ENCODE results near the gene KIF21A. TPM values are rescaled to one million over a fixed set of nuclear protein-coding genes. Genes with fewer than 3 reads are reported as not detected.
A peak's percentile ranks its signal among the peaks of the same experiment; 100 is the strongest.

Gene KIF21A
- total and polyA plus RNA-seq, 4 donors, result 5.2 to 36.5 (median 13.3) TPM

DNA sequence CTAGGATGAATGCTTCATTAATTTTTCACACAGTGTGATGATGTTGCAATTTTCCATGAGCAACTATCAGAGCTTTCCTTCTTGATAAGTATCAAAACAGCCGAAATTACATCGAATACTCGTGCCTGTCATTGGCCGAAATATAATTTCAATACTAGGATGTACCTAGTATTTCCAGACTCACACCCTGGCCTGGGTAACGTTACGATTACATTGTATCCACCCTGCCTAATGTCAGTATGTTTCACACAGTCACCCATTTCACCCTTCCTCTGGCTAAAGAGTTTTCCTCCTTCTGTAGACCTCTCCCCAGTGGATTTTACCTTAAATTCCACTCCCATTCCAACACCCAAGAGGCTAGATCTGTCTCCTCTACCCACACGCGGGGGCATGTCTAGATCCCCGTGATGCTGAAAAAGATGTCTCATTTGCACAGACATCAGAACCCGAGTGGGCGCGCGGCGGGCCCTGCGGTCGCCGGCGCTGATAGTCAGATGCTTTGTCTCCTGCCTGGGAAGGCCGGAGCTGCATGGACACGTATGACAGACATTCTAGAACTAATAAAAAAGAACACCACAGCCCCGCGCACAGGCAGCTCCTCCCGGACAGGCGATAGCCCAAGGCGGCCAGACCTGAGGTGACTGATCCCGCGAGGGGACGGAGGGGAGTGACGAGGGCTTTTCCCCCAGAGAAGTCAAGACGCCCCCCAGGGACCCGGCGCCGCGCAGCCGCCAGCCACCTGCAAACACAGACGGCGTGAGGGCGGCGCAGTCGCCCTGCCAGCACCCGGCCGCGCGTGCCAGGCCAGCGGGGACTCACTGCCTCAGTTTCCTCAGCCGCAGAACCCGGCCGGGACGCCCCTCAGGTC is 723 bp downstream of the KIF21A start:
- peak; percentile 0 for ATAC-seq (ENCODE audit: insufficient read depth, low FRiP score)

DNA sequence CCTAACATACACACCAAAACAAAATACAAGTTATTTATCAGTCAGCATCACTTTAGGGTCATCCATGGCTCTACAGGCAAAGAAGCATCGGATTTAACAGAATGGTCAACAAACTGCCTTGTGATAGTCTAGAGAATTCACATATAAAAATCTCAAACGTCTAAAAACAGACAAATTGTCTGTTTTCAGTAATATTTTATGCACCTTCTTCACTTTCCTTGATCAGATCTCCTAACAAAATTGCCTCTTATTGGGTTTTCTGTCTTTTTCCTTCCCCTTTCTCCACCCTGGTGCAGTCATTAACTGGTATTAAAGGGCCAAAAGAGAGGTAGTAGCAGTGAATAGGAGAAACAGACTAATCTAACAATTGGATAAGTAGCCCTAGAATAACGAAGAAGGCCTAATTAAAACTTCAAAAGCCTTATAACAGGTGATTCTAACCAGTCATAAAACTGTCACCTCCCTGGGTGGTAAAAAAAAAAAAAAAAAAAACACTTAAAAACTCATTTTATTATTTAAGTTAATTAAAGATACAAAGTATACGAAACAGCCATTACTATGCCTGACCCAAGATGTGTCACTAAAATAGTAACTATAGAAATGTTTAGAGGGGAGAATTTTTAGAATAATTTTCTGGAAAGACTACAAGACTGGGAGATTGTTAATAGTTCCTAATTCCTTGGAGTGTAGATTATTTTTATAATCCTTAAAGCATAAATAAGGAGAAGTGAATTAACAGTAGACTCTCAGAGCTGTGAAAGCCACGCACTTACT is 1.5 kb downstream of the KIF21A start:
- H3K27ac ChIP-seq (ENCODE audit: low read depth in 1 of 2, low read length in 1 of 2), result peak overlapping the region in 1 of 2 donors; percentile 92
- H3K36me3 ChIP-seq (ENCODE audit: control insufficient read depth in 4 of 4, insufficient read depth in 4 of 4, low read length in 4 of 4), result no peaks in the 10 kb centered on the region
- ATAC-seq (ENCODE audit: insufficient read depth, low FRiP score), result no peak
- WGBS, 2 donors, result 68 to 70% methylated on average over 5 of the region's 5 CpGs
- no peak overlapping the region for H3K4me3 ChIP-seq
- peaks cover 0 to 5% (median 0%) of the 10 kb centered on the region in 3 donors for H3K27me3 ChIP-seq (ENCODE audit: control insufficient read depth in 3 of 3, insufficient read depth in 3 of 3, low read length in 2 of 3)
- DNase-seq, result peak in 1 of 3 donors; percentile 10
- peaks cover 0 to 15% (median 3%) of the 10 kb centered on the region in 5 donors for H3K4me1 ChIP-seq (ENCODE audit: control insufficient read depth in 5 of 5, insufficient read depth in 5 of 5, low read length in 5 of 5)
- H3K9me3 ChIP-seq (ENCODE audit: control insufficient read depth in 4 of 4, insufficient read depth in 3 of 4, low read length in 3 of 4), result no peaks in the 10 kb centered on the region
- TF ChIP-seq, protein P1, sequence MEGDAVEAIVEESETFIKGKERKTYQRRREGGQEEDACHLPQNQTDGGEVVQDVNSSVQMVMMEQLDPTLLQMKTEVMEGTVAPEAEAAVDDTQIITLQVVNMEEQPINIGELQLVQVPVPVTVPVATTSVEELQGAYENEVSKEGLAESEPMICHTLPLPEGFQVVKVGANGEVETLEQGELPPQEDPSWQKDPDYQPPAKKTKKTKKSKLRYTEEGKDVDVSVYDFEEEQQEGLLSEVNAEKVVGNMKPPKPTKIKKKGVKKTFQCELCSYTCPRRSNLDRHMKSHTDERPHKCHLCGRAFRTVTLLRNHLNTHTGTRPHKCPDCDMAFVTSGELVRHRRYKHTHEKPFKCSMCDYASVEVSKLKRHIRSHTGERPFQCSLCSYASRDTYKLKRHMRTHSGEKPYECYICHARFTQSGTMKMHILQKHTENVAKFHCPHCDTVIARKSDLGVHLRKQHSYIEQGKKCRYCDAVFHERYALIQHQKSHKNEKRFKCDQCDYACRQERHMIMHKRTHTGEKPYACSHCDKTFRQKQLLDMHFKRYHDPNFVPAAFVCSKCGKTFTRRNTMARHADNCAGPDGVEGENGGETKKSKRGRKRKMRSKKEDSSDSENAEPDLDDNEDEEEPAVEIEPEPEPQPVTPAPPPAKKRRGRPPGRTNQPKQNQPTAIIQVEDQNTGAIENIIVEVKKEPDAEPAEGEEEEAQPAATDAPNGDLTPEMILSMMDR (IDR thresholded peaks at IDR 0.05; ENCODE audit: control extremely low read depth, extremely low read depth), result no peak
- no peak overlapping the region for H3K9ac ChIP-seq (ENCODE audit: insufficient read depth in 1 of 2, low read length in 2 of 2)

More for the DNA sequence above, 723 bp downstream of the KIF21A start:
- Histone ChIP-seq H3K9me3 (ENCODE audit: control insufficient read depth in 4 of 4, insufficient read depth in 3 of 4, low read length in 3 of 4) (no peaks in the 10 kb centered on the region), H3K4me1 (ENCODE audit: control insufficient read depth in 5 of 5, insufficient read depth in 5 of 5, low read length in 5 of 5) (peaks cover 0 to 15% (median 3%) of the 10 kb centered on the region in 5 donors), H3K27ac (ENCODE audit: low read depth in 1 of 2, low read length in 1 of 2) (peak overlapping the region; percentile 73 to 92), H3K4me3 (peak overlapping the region; percentile 61), H3K36me3 (ENCODE audit: control insufficient read depth in 4 of 4, insufficient read depth in 4 of 4, low read length in 4 of 4) (no peaks in the 10 kb centered on the region), H3K27me3 (ENCODE audit: control insufficient read depth in 3 of 3, insufficient read depth in 3 of 3, low read length in 2 of 3) (peaks cover 0 to 5% (median 0%) of the 10 kb centered on the region in 3 donors), H3K9ac (ENCODE audit: insufficient read depth in 1 of 2, low read length in 2 of 2) (peak overlapping the region; percentile 11 to 43)
- WGBS, 2 donors, result 3 to 9% methylated on average over 32 to 49 of the region's 49 CpGs
- TF ChIP-seq, protein P1 (IDR thresholded peaks at IDR 0.05; ENCODE audit: control extremely low read depth, extremely low read depth), result no peak
- DNase-seq, result peak; percentile 29 to 46 (median 42)

DNA sequence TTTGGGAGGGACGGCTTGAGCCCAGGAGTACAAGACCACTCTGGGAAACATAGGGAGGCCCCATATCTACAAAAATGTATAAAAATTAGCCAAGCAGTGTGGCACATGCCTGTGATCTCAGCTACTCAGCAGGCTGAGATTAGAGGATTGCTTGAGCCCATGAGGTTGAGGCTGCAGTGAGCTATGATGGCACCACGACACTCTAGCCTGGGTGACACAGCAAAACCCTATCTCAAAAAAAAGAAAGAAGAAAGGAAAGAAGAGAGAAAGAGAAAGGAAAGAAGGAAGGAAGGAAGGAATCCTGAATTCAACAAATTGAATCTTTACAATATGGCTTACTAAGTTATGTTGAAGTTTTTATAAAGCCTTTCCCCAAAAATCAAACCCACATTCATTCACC is 2.1 kb downstream of the KIF21A start:
- Histone ChIP-seq H3K9ac (ENCODE audit: insufficient read depth in 1 of 2, low read length in 2 of 2) (no peak overlapping the region), H3K27me3 (ENCODE audit: control insufficient read depth in 3 of 3, insufficient read depth in 3 of 3, low read length in 2 of 3) (peaks cover 0 to 5% (median 0%) of the 10 kb centered on the region in 3 donors), H3K4me3 (no peak overlapping the region), H3K4me1 (ENCODE audit: control insufficient read depth in 5 of 5, insufficient read depth in 5 of 5, low read length in 5 of 5) (peaks cover 0 to 15% (median 3%) of the 10 kb centered on the region in 5 donors), H3K36me3 (ENCODE audit: control insufficient read depth in 4 of 4, insufficient read depth in 4 of 4, low read length in 4 of 4) (no peaks in the 10 kb centered on the region), H3K9me3 (ENCODE audit: control insufficient read depth in 4 of 4, insufficient read depth in 3 of 4, low read length in 3 of 4) (no peaks in the 10 kb centered on the region), H3K27ac (ENCODE audit: low read depth in 1 of 2, low read length in 1 of 2) (peak overlapping the region in 1 of 2 donors; percentile 68)
- 74 to 87% methylated on average over 2 of the region's 2 CpGs for WGBS, 2 donors
- DNase-seq (no peak), ATAC-seq (ENCODE audit: insufficient read depth, low FRiP score) (no peak)
- TF ChIP-seq, protein P1 (IDR thresholded peaks at IDR 0.05; ENCODE audit: control extremely low read depth, extremely low read depth), result no peak

Data from lung (tissue), 12 donors.